ENCODE results near the gene LAMA3.
"Not testable (repeated sequence)": the region's sequence is repeated elsewhere in the genome, so short reads cannot be mapped to it uniquely, and the experiment has no call there.

Gene LAMA3

GRCh38 chr18:23710068-23710527 lies 20.8 kb downstream of the LAMA3 start:
- no peak for DNase-seq

DNA sequence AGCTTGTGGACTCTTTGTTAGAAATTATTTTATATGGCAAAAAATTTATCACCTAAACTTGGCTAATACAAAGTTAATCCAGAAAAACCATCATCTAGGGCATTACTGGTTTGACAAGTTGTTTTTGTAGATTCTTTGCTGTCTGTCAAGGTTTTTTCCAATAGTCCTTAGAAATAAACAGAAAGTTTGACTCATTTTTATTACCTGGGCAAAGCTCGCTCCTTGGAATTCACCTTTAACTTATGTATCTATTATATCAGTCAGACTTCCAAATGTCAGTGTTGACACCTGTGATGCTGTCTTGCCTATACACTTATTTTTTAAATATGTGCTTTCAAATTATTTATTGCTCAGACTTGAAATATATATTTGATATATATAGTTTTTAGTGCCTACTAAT lies 21.7 kb downstream of the LAMA3 start:
- DNase-seq = no peak

DNA sequence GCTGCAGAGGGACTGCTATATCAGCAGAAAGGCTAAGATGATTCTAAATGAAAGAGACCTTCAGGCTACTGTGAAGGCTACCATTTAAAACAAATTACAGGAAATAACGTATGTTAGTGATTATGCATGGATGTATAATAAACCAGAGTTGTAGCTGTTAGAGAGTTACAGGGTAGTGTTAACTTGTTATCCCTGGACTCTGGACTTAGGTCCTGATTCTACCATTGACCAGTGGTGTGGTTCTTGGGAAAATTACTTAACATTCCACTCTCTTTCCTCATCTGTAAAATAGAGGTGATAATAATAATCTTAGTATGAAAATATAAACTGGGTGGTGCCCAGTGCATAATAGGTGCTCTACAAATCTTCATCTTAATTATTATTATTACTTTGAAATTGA lies 22.2 kb downstream of the LAMA3 start:
- DNase-seq = no peak

DNA sequence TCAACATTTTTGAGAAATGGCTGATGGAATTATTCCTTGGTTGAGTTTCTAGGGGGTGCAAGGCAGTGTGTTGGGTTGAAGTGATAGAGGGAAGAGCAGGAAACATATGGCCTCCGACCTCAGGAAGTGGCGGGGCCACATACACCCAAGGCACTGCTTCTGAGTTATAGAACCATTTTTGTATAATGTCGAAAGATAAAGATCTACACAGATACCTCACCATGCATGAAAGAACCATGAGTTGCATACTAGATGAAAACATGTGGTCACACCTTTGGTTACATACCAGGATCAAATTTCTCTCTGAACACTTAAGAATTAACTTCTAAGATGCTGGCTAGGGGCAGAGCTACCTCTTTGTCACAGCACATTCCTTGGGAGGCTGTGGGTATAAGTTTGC lies 23.2 kb downstream of the LAMA3 start:
- DNase-seq = no peak

GRCh38 chr18:23714576-23714975 lies 25.3 kb downstream of the LAMA3 start:
- DNase-seq = no peak

GRCh38 chr18:23716079-23716478 lies 26.8 kb downstream of the LAMA3 start:
- DNase-seq = not testable (repeated sequence)

DNA sequence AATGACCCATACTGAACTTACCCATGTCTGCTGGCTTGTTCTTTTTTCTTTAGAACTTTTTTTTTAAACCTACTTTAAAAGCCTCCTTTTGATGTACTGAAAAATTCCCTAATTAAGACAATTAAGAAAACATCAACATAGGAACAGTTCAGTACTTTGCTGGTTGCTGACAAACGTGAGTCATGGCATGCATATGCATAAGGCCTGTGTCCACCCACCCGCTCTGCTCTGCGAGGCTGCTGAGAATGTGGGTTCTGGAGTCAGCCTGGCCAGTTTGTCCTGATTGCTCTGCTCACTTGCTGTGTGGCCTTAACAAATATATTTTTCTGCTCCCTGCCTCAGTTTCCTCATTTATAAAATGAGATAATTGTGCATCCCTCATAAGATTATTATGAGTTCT lies 27.3 kb downstream of the LAMA3 start:
- DNase-seq = no peak

DNA sequence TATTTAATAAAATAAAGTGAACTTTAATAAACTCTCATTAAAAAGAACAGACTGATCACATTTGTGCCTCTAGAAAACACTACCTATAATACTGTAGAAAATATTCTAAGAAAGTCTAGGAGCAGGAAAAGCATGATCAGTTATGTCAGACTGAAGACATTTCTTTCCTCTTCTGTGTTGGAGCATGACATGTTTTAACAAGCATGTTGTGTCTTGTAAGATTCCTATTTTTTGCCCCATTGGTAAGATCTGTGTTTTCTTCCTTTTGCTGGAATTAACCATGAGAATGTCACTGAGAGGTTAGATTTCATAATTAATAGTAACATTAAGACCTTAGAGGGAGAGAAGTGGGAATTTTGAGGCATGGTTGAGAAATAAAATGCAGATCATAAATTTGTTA lies 27.7 kb downstream of the LAMA3 start:
- DNase-seq = no peak

DNA sequence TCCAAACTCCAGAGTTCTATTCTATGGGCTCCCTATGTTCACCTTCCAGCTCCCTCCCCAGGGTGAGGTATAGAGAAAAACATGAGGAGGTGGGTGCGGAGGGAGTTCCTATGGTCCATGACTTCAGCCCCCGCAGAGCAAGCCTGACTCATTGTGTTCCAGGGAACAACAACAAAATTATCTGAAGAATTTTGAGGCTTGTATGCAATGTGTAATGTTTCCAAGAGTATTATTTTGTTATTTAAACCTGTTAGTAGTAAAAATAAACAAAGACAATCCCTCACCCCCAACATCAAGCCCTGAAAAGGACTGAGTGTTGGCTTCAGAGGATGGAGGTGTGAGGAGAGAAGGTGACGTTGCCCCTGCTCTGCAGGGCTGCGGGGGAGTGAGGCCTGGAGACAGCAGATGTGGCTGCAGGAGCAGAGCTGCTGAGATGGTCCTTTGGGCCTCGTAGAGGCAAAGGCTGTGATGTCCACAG lies 29.0 kb downstream of the LAMA3 start:
- DNase-seq = no peak

DNA sequence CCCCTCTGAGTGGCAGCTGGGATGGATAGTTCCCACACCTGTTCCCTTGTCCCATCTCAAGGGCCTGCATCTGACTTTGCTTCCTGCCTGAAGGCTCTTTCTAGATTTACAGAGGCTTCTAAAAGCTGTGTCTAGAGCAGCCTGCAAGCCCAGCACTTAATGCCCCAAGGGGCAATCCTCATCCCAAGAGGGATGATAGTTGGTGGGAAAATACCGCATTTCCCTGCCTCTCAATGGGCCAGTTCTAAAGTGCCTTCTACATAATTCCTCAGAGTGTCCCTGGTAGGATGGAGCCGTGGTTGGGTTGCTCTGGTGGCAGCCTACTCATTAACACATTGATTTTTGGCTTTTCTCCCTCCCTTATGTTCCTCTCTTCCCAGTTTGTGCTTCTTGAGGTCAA lies 29.5 kb downstream of the LAMA3 start:
- DNase-seq = no peak

GRCh38 chr18:23719634-23720201 lies 30.5 kb downstream of the LAMA3 start:
- DNase-seq = no peak

DNA sequence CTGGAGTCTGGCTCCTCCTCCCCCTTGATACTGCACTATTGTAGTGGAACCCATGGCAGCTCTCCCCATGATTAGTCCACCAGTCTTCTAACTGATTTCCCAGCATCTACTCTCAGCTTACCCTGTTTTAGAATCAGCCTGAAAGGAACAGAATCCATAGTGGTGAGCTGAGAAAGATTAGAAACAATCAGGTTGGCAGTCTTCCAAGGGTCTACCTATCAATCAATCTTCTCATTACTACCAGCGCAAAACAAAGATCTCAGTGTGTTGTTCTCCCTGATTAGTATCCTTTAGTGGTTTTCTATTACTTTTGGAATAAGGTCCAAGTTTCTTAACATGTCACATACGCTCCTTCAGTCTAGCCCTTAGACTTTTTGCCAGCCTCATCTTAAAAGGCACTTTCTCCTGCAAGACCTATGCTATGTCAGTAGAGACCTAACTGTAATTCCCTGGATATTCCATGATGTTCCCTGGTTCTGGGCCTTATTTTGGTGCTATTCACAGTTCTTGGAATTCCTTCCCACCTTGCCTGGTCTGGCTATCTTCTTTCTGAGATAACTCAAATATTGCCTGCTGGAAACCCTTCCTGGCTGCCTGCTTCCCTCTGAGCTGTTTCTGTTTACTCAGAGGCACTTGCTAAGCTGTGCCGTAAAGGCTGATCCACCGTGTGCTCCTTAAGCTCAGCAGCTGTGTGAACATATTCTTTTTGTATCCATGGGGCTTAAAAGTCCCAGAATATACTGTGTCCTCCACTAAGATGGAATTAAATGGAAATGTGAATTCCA lies 32.6 kb downstream of the LAMA3 start:
- DNase-seq = no peak

DNA sequence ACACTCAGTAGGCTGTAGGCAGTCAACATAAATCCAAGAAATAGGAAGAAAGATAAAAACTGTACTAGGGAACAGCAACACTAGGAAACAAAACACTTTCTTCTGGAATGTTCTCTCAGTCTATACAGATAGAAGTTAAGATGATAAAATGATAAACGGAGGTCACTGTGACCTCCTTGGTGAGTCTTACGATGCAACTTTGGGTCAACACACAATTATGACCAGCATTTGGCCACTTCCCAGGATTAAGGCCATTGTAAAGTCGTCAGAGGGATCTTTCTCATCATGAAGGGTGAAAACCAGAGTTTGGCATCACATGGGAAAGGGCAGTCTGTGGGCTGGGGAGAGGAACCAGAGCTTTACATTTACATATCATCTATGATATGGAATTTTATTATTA lies 33.4 kb downstream of the LAMA3 start:
- DNase-seq = no peak

DNA sequence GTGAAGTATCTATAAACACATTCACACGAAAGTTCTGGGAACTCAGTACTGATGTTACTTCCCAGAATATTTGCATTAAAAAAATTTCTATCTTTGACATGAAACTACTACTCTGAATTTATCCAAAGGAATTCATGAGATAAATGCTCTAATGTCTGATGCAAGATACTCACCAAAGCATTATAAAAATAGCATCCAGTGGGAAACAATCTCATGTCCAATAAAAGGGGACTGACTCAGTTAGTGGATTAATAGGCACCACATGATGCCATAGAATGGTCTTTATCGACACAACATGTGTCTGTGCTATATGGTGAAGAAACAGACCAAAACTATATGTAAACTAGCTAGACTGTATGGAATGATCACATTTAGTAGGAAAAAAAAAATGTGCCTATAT lies 33.9 kb downstream of the LAMA3 start:
- DNase-seq = no peak

- DNase-seq = no peak
These were observed 35.4 kb downstream of the LAMA3 start for GRCh38 chr18:23724681-23725080.

- DNase-seq = no peak
These were observed 36.1 kb downstream of the LAMA3 start for GRCh38 chr18:23725351-23725750.

DNA sequence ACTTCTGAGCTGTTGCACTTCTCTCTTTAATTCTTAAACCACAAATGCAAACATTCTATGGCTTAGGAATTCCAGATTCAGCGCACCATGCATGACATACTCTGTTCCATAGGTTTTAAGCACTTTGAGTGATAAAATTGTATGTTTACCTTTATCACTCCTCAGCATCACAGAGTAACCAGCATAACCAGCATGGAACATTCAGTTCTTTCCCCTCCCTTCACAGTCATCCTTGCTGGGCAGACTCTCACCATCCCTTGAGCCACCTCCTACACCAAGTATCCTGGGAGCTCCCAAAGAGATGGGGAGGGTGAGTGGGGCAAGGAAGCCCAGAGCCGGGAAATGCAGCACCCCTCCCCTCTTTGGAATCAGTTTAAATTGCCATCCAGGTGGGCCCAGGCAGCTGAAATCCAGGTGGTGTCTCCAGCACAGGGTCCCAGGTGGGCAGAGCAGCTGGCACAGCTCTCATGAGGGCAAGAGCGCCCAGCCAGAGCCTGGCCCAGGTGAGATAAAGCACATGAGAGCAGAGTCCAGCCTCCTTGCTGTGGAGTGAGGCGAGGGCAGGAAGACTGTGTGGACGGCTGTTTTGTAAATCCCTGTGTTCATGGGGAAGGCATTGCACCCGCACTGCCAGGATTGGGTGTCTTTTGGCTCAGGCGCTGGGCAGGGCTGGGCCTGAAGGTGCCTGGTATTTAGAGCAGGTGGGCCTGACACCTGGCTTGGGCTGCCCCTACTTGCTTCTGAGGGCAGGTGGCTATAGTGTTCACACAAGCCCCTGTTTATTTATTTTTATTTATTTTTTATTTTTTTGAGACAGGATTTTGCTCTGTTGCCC lies 36.8 kb downstream of the LAMA3 start:
- DNase-seq = no peak

GRCh38 chr18:23727707-23728493 lies 38.6 kb downstream of the LAMA3 start:
- DNase-seq = no peak

DNA sequence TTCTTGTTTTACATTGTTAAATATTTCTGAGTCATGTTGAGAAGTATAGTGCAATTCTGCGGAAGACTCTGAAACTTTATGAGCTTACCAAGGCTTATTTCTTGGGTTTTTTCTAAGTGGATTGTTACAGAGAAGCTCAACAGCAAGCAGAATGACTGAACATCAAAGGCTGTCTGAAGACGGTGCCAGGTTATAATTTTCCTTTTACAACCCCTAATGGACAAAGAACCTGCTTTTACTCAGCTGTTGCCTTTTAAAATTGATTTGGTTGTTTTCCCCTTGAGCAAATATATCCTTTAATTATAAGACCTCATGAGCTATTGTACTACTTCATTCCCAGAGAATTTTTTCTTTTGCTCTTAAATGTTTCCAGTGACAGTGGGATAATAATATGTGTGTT lies 41.6 kb downstream of the LAMA3 start:
- DNase-seq = no peak

DNA sequence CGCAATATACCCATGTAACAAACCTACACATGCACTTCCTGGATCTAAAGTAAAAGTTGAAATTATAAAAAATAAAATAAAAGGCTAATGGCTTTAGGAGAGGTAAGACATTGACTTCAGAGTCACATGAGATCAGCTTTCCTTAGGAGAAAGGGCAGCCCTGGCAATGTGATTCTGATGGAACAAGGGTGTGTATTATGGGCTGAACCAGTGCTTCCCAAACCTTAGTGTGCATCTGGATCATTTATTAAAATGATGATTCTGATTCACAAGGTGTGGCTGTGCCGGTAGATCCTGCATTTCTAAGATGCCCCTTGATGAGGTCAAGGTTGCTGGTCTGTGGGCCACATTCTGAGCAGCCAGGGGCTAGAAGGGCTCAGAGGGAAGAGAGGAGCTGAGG lies 42.6 kb downstream of the LAMA3 start:
- DNase-seq = no peak

DNA sequence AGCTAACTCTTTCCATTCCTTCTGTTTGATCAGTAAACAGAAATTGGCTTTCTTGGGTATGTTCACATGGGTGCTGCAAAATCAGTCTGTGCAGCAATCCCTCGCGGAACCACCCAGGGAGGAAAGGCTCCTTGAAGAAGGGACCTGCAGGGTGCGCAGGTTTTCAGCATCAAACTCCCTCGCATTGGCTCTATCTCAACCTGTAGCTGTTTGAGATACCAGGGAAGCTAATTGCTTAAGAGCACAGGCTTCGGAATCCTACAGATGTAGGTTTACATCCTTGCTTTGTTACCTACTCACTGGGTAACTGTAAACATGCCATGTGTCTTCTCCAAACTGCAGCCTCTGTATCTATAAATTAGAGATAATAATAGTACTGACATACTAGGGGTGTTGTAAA lies 43.2 kb downstream of the LAMA3 start:
- no peak for DNase-seq

DNA sequence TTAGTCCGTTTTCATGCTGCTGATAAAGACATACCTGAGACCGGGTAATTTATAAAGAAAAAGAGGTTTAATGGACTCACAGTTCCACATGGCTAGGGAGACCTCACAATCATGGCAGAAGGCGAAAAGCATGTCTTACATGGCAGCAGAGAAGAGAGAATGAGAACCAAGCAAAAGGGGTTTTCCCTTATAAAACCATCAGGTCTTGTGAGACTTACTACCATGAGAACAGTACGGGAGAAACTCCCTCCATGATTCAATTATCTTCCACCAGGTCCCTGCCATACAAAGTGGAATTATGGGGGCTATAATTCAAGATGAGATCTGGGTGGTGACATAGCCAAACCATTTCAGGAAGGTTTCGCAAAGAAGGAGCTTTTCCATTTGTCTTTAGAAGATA lies 44.0 kb downstream of the LAMA3 start:
- DNase-seq = not testable (repeated sequence)

DNA sequence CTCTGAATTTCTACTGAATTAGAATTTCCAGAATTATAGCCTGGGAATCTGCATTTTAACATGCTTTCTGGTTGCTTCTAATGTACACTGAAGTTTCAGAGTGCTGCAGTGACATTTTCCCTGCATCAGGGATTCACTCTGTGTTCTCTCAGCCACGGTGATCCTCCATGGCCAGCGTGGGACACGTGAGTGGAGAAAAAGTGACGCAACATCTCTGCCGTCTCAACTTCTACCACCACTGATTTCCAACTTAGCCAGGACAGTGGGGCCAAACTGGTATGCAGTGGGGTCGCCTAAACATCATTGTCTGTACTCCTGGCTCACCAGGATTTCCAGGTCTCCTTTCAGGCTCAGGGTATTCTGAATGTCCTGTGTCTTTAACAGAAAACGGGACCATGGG lies 44.6 kb downstream of the LAMA3 start:
- DNase-seq = no peak

All from activated CD4-positive, CD25-positive, alpha-beta regulatory T cell (primary cell).